ENCODE data around the gene SPTB. TPM values are rescaled to one million over a fixed set of nuclear protein-coding genes. Genes with fewer than 3 reads are reported as not detected.

Gene SPTB
- total RNA-seq, 1 experiment from 2014 or later = 0.13 TPM

- Histone ChIP-seq H3K4me3 (ENCODE audit: low read depth in 2 of 2, low read length in 2 of 2) (no peak overlapping the region), H3K27ac (ENCODE audit: low read length) (no peak overlapping the region), H3K4me1 (ENCODE audit: control insufficient read depth, insufficient read depth, low read length) (no peaks in the 10 kb centered on the region), H3K27me3 (ENCODE audit: control insufficient read depth, insufficient read depth, low read length) (no peaks in the 10 kb centered on the region), H3K9me3 (ENCODE audit: control insufficient read depth, insufficient read depth, low read depth, low read length) (no peaks in the 10 kb centered on the region), H3K36me3 (ENCODE audit: control insufficient read depth, insufficient read depth, low read length) (no peaks in the 10 kb centered on the region)
- ChIA-PET POLR2A (no interaction called here), CTCF (no interaction called here)
- no TSS peak for BruUV-seq (replicated peaks)
- no peak for TF ChIP-seq TCF7L2 (IDR thresholded peaks at IDR 0.05; ENCODE audit: low read depth, low read length)
- no peak for TF ChIP-seq POLR2AphosphoS5 (IDR thresholded peaks at IDR 0.05; ENCODE audit: low read depth, low read length)
- no peak for TF ChIP-seq SIN3A (IDR thresholded peaks at IDR 0.05; ENCODE audit: borderline replicate concordance, insufficient read depth, low read depth, low read length)
- no peak for TF ChIP-seq REST (IDR thresholded peaks at IDR 0.05; ENCODE audit: insufficient read depth in 1 of 2, low read depth in 2 of 2, low read length in 1 of 2)
- no peak for TF ChIP-seq CTCF (IDR thresholded peaks at IDR 0.05)
- in situ Hi-C loops (cut with HindIII; ENCODE audit: low pct_unique_long_range_greater_than_20kb, low sequenced_read_pairs) (no loop called here), intact Hi-C loops (cut with micrococcal nuclease; ENCODE audit: unreplicated experiment) (no loop called here)
- no peak for ATAC-seq
- no peak for DNase-seq (ENCODE audit: low read depth, low spot score)
These were observed 83.8 kb downstream of the SPTB start for GRCh38 chr14:64795921-64796320.

- in situ Hi-C loops (cut with HindIII; ENCODE audit: low pct_unique_long_range_greater_than_20kb, low sequenced_read_pairs) (no loop called here), intact Hi-C loops (cut with micrococcal nuclease; ENCODE audit: unreplicated experiment) (no loop called here)
- H3K9me3 ChIP-seq (ENCODE audit: control insufficient read depth, insufficient read depth, low read depth, low read length) = no peaks in the 10 kb centered on the region
- no TSS peak for BruUV-seq (replicated peaks)
- no peak overlapping the region for H3K27ac ChIP-seq (ENCODE audit: low read length)
- no peak overlapping the region for H3K4me3 ChIP-seq (ENCODE audit: low read depth in 2 of 2, low read length in 2 of 2)
- ATAC-seq = no peak
- H3K27me3 ChIP-seq (ENCODE audit: control insufficient read depth, insufficient read depth, low read length) = no peaks in the 10 kb centered on the region
- no peak for DNase-seq (ENCODE audit: low read depth, low spot score)
- POLR2A ChIA-PET = no interaction called here
- H3K4me1 ChIP-seq (ENCODE audit: control insufficient read depth, insufficient read depth, low read length) = no peaks in the 10 kb centered on the region
- TF ChIP-seq POLR2AphosphoS5 (IDR thresholded peaks at IDR 0.05; ENCODE audit: low read depth, low read length) (no peak), REST (IDR thresholded peaks at IDR 0.05; ENCODE audit: insufficient read depth in 1 of 2, low read depth in 2 of 2, low read length in 1 of 2) (no peak), SIN3A (IDR thresholded peaks at IDR 0.05; ENCODE audit: borderline replicate concordance, insufficient read depth, low read depth, low read length) (no peak), CTCF (IDR thresholded peaks at IDR 0.05) (no peak)
- CTCF ChIA-PET = interaction anchor here (0.7 kb wide), 1 partner anchor 23 kb away, joined by 3 read pairs; no protein-coding TSS in a partner anchor
- no peaks in the 10 kb centered on the region for H3K36me3 ChIP-seq (ENCODE audit: control insufficient read depth, insufficient read depth, low read length)
These were observed 84.5 kb downstream of the SPTB start for GRCh38 chr14:64795211-64795610.
